Measurements from ENCODE around the gene ARHGEF7.
"Not testable (repeated sequence)": the region's sequence is repeated elsewhere in the genome, so short reads cannot be mapped to it uniquely, and the experiment has no call there.

The ARHGEF7 gene

GRCh38 chr13:111255228-111255790, 140.2 kb downstream of the ARHGEF7 start:
- DNase-seq (ENCODE audit: low read depth): no peak

GRCh38 chr13:111256458-111256857, 141.3 kb downstream of the ARHGEF7 start:
- no peak for DNase-seq (ENCODE audit: low read depth)

- DNase-seq (ENCODE audit: low read depth): no peak
Observed at GRCh38 chr13:111256946-111257345, 141.8 kb downstream of the ARHGEF7 start.

- DNase-seq (ENCODE audit: low read depth): not testable (repeated sequence)
Observed at GRCh38 chr13:111257899-111258298, 142.8 kb downstream of the ARHGEF7 start.

- no peak for DNase-seq (ENCODE audit: low read depth)
Observed at GRCh38 chr13:111258637-111259036, 143.5 kb downstream of the ARHGEF7 start.

- DNase-seq (ENCODE audit: low read depth): no peak
Observed at GRCh38 chr13:111259058-111259457, 143.9 kb downstream of the ARHGEF7 start.

GRCh38 chr13:111261326-111261725, 146.2 kb downstream of the ARHGEF7 start:
- no peak for DNase-seq (ENCODE audit: low read depth)

GRCh38 chr13:111262281-111262680, 147.2 kb downstream of the ARHGEF7 start:
- DNase-seq (ENCODE audit: low read depth): no peak

- DNase-seq (ENCODE audit: low read depth): no peak
Observed at GRCh38 chr13:111262715-111263114, 147.6 kb downstream of the ARHGEF7 start.

GRCh38 chr13:111263566-111263965, 148.5 kb downstream of the ARHGEF7 start:
- DNase-seq (ENCODE audit: low read depth): no peak

GRCh38 chr13:111265006-111265700, 150.0 kb downstream of the ARHGEF7 start:
- DNase-seq (ENCODE audit: low read depth): no peak

GRCh38 chr13:111265701-111266035, 150.6 kb downstream of the ARHGEF7 start:
- DNase-seq (ENCODE audit: low read depth): no peak

- DNase-seq (ENCODE audit: low read depth): no peak
Observed at GRCh38 chr13:111267205-111267604, 152.1 kb downstream of the ARHGEF7 start.

GRCh38 chr13:111267784-111268183, 152.7 kb downstream of the ARHGEF7 start:
- no peak for DNase-seq (ENCODE audit: low read depth)

- no peak for DNase-seq (ENCODE audit: low read depth)
Observed at GRCh38 chr13:111269508-111269907, 154.4 kb downstream of the ARHGEF7 start.

- DNase-seq (ENCODE audit: low read depth): no peak
Observed at GRCh38 chr13:111270126-111270525, 155.0 kb downstream of the ARHGEF7 start.

GRCh38 chr13:111270765-111271698, 155.9 kb downstream of the ARHGEF7 start:
- DNase-seq (ENCODE audit: low read depth): no peak

GRCh38 chr13:111272117-111272516, 157.0 kb downstream of the ARHGEF7 start:
- DNase-seq (ENCODE audit: low read depth): no peak

GRCh38 chr13:111275382-111275781, 160.3 kb downstream of the ARHGEF7 start:
- DNase-seq (ENCODE audit: low read depth): no peak

- DNase-seq (ENCODE audit: low read depth): no peak
Observed at GRCh38 chr13:111275995-111276618, 161.0 kb downstream of the ARHGEF7 start.

- DNase-seq (ENCODE audit: low read depth): no peak
Observed at GRCh38 chr13:111278258-111278657, 163.1 kb downstream of the ARHGEF7 start.
